Measurements from ENCODE around the gene RFPL2.
A peak's percentile ranks its signal among the peaks of the same experiment; 100 is the strongest.
"Not testable (repeated sequence)": the region's sequence is repeated elsewhere in the genome, so short reads cannot be mapped to it uniquely, and the experiment has no call there.

Gene RFPL2

DNA sequence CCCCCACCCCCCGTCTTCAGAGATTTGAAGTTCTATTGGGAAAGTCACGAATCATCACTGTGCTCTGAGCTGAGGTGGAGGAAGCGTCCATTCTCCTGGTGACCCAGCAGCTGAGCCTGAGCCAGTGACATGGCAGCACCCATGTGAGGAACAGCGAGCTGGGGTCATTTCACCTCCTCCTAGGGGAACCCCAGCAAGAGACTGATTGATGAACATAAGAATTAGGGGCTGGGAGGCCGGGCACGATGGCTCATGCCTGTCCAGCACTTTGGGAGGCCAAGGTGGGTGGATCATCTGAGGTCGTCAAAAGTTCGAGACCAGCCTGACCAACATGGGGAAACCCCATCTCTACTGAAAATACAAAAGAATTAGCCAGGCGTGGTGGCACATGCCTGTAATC, 11.5 kb downstream of the RFPL2 start:
- H3K36me3 ChIP-seq (ENCODE audit: control insufficient read depth, insufficient read depth, low read length); H3K4me1 ChIP-seq (ENCODE audit: control insufficient read depth, insufficient read depth, low read length, poor library complexity, severe bottlenecking); H3K4me3 ChIP-seq (ENCODE audit: extremely low read depth, insufficient read depth, low read length, poor library complexity, severe bottlenecking); H3K9me3 ChIP-seq (ENCODE audit: control insufficient read depth, low read length); H3K27ac ChIP-seq (ENCODE audit: low read depth, low read length, severe bottlenecking): not testable (repeated sequence)
- 93 to 97% methylated on average over 3 to 7 of the region's 9 CpGs for WGBS, 2 experiments (ENCODE audit: insufficient coverage in 2 of 2)

DNA sequence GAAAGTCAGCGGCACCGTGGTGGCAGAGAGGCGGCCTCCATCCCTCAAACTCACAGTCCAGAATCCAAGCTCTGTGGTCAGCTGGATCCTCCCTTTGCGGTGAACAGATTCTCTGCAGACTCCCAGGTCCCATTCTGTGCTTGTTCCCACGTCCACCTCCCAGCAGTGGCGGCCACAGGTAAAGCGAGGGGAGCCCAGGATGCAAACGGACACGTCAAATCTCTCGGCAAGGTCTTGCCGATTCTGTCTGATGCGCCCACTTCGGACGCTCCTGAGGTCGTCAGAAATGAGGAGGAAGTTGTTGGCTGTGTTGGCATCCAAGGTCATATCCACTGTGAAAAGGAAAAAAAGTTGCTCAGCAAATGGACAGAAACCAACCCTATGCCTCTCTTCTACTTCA, 13.9 kb downstream of the RFPL2 start:
- H3K36me3 ChIP-seq (ENCODE audit: control insufficient read depth, insufficient read depth, low read length); H3K4me1 ChIP-seq (ENCODE audit: control insufficient read depth, insufficient read depth, low read length, poor library complexity, severe bottlenecking): not testable (repeated sequence)
- WGBS, 2 experiments (ENCODE audit: insufficient coverage in 2 of 2): 90% methylated on average over 5 to 13 of the region's 15 CpGs

DNA sequence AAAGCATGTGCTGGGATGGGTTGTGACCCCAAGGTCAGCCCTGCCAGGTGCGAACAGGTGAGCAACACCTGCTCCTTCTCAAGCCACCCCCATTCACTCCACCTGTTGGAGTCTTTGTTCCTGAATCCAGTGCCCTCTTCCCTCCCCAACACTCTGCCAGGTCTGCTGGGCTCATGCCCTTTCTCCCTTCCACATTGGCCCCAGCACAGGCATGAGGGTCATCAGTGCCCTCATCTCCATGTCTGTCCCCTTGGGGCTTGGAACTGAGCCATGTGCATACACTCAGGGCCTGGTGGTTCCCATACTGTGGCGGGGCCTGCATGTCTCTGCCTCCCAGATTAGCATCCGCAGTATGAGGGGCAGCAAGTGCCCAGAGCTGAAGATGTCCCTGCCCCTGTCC, 19.1 kb downstream of the RFPL2 start:
- WGBS, 2 experiments (ENCODE audit: insufficient coverage in 2 of 2): 95 to 97% methylated on average over 3 of the region's 3 CpGs
- Histone ChIP-seq H3K4me1 (ENCODE audit: control insufficient read depth, insufficient read depth, low read length, poor library complexity, severe bottlenecking) (no peaks in the 10 kb centered on the region), H3K36me3 (ENCODE audit: control insufficient read depth, insufficient read depth, low read length) (no peaks in the 10 kb centered on the region), H3K4me3 (ENCODE audit: extremely low read depth, insufficient read depth, low read length, poor library complexity, severe bottlenecking) (no peak overlapping the region), H3K27ac (ENCODE audit: low read depth, low read length, severe bottlenecking) (no peak overlapping the region), H3K9me3 (ENCODE audit: control insufficient read depth, low read length) (no peaks in the 10 kb centered on the region)

More for the DNA sequence above, 13.9 kb downstream of the RFPL2 start:
- not testable (repeated sequence) for H3K9me3 ChIP-seq (ENCODE audit: control insufficient read depth, low read length); H3K27ac ChIP-seq (ENCODE audit: low read depth, low read length, severe bottlenecking); H3K4me3 ChIP-seq (ENCODE audit: extremely low read depth, insufficient read depth, low read length, poor library complexity, severe bottlenecking)

DNA sequence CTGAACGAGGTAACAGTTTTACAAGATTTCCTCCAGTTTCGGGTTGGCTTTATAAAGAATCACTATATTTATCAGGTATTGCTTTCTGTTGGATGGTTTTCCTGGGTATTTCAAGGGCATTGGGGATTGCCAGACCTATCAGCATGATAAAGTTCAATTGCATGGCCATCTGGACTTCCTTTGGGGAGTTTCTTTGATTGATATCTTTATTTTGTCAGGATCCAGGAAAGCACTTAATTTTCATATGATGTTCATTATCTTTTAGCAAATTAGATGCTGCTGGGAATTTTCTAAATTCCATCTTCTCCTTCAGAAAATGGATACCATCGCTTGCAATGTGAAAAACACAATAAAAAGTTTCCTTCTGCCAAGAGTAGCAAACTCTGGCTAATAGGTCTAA, 21.2 kb downstream of the RFPL2 start:
- H3K9me3 ChIP-seq (ENCODE audit: control insufficient read depth, low read length): no peaks in the 10 kb centered on the region
- no CpG with 5 or more reads among the region's 3 CpGs for WGBS, 2 experiments (ENCODE audit: insufficient coverage in 2 of 2)
- no peaks in the 10 kb centered on the region for H3K4me1 ChIP-seq (ENCODE audit: control insufficient read depth, insufficient read depth, low read length, poor library complexity, severe bottlenecking)
- H3K27ac ChIP-seq (ENCODE audit: low read depth, low read length, severe bottlenecking): no peak overlapping the region
- no peaks in the 10 kb centered on the region for H3K36me3 ChIP-seq (ENCODE audit: control insufficient read depth, insufficient read depth, low read length)
- H3K4me3 ChIP-seq (ENCODE audit: extremely low read depth, insufficient read depth, low read length, poor library complexity, severe bottlenecking): no peak overlapping the region

DNA sequence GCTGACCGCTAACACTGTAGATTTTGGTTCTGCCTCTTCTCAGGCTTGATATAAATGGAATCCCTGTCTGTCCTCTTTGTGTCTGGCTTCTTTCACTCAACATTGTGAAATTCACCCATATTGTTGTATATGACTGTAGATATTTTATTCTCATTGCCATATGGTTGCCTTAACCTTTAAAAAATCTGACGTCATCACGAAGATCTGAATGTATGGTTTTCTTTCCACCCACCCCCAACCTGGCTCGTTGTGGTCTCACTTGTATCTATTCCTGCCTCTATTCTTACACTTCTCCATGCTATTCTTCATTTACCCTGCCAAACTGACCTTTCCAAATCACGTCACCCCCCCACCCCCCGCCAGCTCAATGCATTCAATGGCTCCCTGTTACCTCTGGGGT, 23.8 kb downstream of the RFPL2 start:
- Histone ChIP-seq H3K27ac (ENCODE audit: low read depth, low read length, severe bottlenecking) (no peak overlapping the region), H3K4me3 (ENCODE audit: extremely low read depth, insufficient read depth, low read length, poor library complexity, severe bottlenecking) (no peak overlapping the region), H3K4me1 (ENCODE audit: control insufficient read depth, insufficient read depth, low read length, poor library complexity, severe bottlenecking) (no peaks in the 10 kb centered on the region), H3K9me3 (ENCODE audit: control insufficient read depth, low read length) (peaks cover 3% of the 10 kb centered on the region), H3K36me3 (ENCODE audit: control insufficient read depth, insufficient read depth, low read length) (no peaks in the 10 kb centered on the region)
- 79 to 87% methylated on average over 5 of the region's 6 CpGs for WGBS, 2 experiments (ENCODE audit: insufficient coverage in 2 of 2)

DNA sequence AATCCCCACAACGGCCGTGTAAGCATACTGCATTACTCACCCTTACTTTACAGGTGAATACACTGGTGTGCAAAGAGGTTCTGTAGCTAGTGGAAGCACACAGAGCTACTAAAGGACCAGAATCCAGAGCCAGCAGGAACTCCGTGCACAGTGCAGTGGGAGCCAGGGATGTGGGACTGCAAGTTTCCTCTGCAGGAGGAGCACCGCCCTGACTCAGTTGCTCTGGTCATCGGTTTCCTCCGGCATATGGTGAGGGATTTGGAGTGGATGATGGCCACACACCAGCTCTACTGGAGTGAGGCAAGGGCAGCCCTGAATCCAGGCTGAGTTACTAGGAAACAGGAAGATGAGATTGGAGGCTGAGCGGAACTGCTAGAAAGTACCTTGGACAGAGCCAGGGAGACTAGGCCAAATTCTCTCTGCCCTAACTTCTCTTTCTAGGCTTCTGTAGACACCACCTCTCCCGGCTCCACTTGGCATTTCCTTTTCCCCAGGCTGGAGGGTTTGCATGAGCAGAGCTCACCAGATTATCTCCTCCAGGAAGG, 27.6 kb downstream of the RFPL2 start:
- H3K4me3 ChIP-seq (ENCODE audit: extremely low read depth, insufficient read depth, low read length, poor library complexity, severe bottlenecking): no peak overlapping the region
- peaks cover 3% of the 10 kb centered on the region for H3K9me3 ChIP-seq (ENCODE audit: control insufficient read depth, low read length)
- H3K27ac ChIP-seq (ENCODE audit: low read depth, low read length, severe bottlenecking): no peak overlapping the region
- no peaks in the 10 kb centered on the region for H3K36me3 ChIP-seq (ENCODE audit: control insufficient read depth, insufficient read depth, low read length)
- no peaks in the 10 kb centered on the region for H3K4me1 ChIP-seq (ENCODE audit: control insufficient read depth, insufficient read depth, low read length, poor library complexity, severe bottlenecking)
- WGBS, 2 experiments (ENCODE audit: insufficient coverage in 2 of 2): 89 to 95% methylated on average over 5 to 6 of the region's 8 CpGs

DNA sequence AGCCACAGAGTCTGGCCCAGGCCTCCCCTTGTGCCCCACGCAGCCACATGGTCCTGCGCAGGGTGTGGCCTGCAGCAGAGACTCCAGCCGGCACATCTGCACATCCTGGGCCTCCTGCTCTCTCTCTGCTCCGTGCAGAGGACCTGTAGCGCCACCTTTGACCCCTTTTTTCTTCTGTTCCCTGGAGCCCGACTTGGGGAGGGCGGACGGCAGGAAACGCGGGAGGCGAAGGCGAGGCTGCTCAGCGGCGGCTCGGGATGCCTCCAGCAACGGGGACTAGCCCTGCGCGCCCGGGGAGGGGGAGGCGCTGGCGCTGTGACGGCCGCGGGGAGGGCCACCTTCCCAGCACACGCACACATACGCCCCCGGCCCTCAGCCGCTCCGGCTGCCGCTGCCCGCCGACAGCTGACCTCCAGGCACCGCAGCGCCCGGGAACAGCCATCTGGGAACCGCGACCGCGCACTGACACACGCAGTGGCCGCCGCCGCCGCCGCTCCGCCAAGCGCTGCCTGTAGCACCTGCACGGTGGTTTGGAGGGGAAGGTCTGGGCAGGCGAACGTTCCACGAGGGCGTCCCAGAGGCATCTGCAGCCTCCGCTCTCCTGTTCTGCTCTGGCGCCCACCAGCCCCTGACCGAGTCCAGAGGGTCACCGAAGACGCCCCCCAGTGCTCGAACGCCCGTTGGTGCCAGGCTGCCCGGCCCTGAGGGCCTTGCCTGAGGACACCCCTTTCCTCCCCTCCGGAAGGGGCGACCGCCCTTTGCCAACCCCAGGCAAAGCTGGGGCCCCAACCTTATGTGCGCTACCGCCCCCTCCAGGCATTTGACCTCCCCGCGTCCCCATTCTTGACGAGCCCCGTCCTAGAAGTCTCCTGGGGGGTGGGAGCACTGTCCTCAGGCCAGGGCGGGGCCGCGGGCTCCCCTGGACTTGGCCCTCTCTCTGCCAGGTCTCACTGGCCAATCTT, 28.9 kb downstream of the RFPL2 start:
- H3K36me3 ChIP-seq (ENCODE audit: control insufficient read depth, insufficient read depth, low read length): no peaks in the 10 kb centered on the region
- H3K4me3 ChIP-seq (ENCODE audit: extremely low read depth, insufficient read depth, low read length, poor library complexity, severe bottlenecking): peak overlapping the region; percentile 16
- no peaks in the 10 kb centered on the region for H3K4me1 ChIP-seq (ENCODE audit: control insufficient read depth, insufficient read depth, low read length, poor library complexity, severe bottlenecking)
- H3K27ac ChIP-seq (ENCODE audit: low read depth, low read length, severe bottlenecking): no peak overlapping the region
- peaks cover 3% of the 10 kb centered on the region for H3K9me3 ChIP-seq (ENCODE audit: control insufficient read depth, low read length)
- 7 to 10% methylated on average over 40 to 43 of the region's 73 CpGs for WGBS, 2 experiments (ENCODE audit: insufficient coverage in 2 of 2)

DNA sequence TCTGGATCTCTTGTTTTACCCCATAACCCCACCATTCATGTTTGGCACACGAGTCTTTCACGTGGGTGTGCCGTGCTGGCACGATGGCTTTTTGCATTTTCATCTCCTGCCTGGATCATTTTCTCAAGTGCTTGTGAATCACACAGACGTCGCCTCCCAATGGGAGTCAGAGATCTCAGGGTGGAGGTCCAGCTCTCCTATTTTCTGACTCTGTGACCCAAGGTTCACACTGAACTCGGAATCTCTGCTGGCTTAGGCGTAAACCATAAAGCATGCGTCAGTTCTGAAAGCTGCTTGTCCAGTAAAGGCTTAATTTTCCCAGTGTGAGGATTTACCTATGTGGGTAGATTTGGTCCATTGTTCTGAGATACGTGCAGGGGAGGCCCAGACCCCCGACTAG, 29.8 kb downstream of the RFPL2 start:
- no peak overlapping the region for H3K4me3 ChIP-seq (ENCODE audit: extremely low read depth, insufficient read depth, low read length, poor library complexity, severe bottlenecking)
- H3K4me1 ChIP-seq (ENCODE audit: control insufficient read depth, insufficient read depth, low read length, poor library complexity, severe bottlenecking): no peaks in the 10 kb centered on the region
- WGBS, 2 experiments (ENCODE audit: insufficient coverage in 2 of 2): 92 to 94% methylated on average over 10 to 11 of the region's 11 CpGs

DNA sequence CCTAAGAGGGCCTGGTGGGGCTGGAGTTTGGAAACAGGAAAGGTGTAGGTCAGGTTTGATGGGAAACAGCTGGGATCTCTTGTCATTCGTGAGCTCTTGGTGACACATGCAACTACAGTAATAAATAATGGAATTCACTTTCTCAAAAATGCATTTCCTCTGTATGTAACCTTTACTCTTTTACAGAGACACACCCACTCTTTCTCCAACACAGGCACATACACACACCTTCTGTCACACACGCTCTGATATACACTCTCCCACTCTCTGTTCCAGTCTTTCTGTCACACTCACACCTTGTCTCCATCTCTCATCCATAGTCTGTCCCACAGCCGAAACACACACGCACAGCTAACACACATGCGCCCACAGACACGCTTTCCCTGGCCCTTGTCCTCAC, 39.2 kb downstream of the RFPL2 start:
- no peaks in the 10 kb centered on the region for H3K4me1 ChIP-seq (ENCODE audit: control insufficient read depth, insufficient read depth, low read length, poor library complexity, severe bottlenecking)
- WGBS, 2 experiments (ENCODE audit: insufficient coverage in 2 of 2): 88 to 97% methylated on average over 5 to 6 of the region's 6 CpGs

More for the DNA sequence above, 29.8 kb downstream of the RFPL2 start:
- Histone ChIP-seq H3K9me3 (ENCODE audit: control insufficient read depth, low read length) (peaks cover 3% of the 10 kb centered on the region), H3K36me3 (ENCODE audit: control insufficient read depth, insufficient read depth, low read length) (no peaks in the 10 kb centered on the region), H3K27ac (ENCODE audit: low read depth, low read length, severe bottlenecking) (no peak overlapping the region)

DNA sequence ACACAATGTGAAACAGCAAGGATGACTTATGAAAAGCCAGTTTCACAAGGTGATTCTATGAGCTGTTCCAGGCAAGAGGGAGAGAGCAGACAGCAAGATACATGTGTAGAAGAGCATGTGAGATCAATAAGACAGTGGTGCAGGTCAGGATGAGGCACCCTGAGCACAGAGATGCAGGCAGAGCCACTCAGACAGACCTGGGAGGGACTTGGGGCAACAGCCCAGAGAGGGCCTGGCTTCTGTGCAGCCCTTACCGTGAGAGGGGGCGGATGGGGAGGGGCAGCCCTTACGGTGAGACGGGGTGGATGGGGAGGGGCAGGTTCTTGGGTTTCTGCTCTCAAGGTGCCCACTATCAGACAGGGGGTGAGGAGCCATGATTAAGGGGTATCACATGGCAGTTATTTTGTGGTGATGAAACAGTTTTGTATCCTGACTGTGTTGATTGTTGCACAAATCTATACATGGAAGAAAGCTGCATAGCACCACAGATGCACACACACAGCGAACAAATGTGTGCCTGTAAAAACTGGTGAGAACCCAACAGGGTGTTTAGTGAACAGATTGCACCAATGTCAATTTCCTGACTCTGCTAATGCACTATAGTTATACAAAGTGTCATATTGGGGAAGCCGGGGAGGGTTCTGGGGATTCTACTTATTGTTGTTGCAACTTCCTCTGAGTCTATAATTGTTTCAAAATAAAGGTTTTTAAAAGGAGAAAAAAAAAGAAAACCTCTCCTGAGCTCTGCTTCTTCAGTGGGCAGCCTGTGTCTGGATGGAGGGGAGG, 40.6 kb downstream of the RFPL2 start:
- Histone ChIP-seq H3K4me3 (ENCODE audit: extremely low read depth, insufficient read depth, low read length, poor library complexity, severe bottlenecking) (no peak overlapping the region), H3K36me3 (ENCODE audit: control insufficient read depth, insufficient read depth, low read length) (no peaks in the 10 kb centered on the region), H3K9me3 (ENCODE audit: control insufficient read depth, low read length) (no peaks in the 10 kb centered on the region), H3K4me1 (ENCODE audit: control insufficient read depth, insufficient read depth, low read length, poor library complexity, severe bottlenecking) (no peaks in the 10 kb centered on the region), H3K27ac (ENCODE audit: low read depth, low read length, severe bottlenecking) (no peak overlapping the region)
- WGBS, 2 experiments (ENCODE audit: insufficient coverage in 2 of 2): 55% methylated on average over 5 of the region's 6 CpGs; no CpG with 5 or more reads in 1 of the 2 experiments

More for the DNA sequence above, 39.2 kb downstream of the RFPL2 start:
- no peaks in the 10 kb centered on the region for H3K9me3 ChIP-seq (ENCODE audit: control insufficient read depth, low read length)
- no peak overlapping the region for H3K4me3 ChIP-seq (ENCODE audit: extremely low read depth, insufficient read depth, low read length, poor library complexity, severe bottlenecking)
- H3K27ac ChIP-seq (ENCODE audit: low read depth, low read length, severe bottlenecking): no peak overlapping the region
- H3K36me3 ChIP-seq (ENCODE audit: control insufficient read depth, insufficient read depth, low read length): no peaks in the 10 kb centered on the region
